ENCODE data around the gene MS4A18. TPM values are rescaled to one million over a fixed set of nuclear protein-coding genes. Genes with fewer than 3 reads are reported as not detected.

Gene MS4A18
- total RNA-seq, 2 donors from 2014 or later, result not detected

DNA sequence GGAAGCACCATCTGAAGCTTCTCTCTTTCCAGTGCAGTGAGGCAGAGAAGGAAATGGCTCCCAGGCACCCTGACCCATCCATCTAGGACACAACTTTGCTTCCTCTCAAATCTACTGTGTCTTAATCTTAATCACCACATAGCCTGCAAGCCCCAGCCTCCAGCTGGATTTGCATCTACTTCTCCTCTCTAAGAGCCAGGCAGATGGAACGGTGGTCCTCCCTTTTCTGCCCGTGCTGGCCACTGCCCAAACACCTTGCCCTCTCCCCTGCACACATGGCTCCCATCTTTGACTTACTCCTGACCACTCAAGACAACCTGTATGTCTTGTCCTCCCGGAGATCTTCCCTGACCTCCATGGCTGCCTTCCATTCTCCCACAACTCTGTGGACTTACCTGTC lies 68.0 kb downstream of the MS4A18 start:
- Histone ChIP-seq H3K9me3 (no peaks in the 10 kb centered on the region), H3K36me3 (replicated peaks in 1 of 2; ENCODE audit: insufficient read depth in 1 of 2, low read depth in 2 of 2) (no peaks in the 10 kb centered on the region), H3K4me3 (no peak overlapping the region), H3K27ac (no peak overlapping the region), H3K27me3 (no peaks in the 10 kb centered on the region), H3K4me1 (no peaks in the 10 kb centered on the region)
- no peak for TF ChIP-seq POLR2A (IDR thresholded peaks at IDR 0.05)
- no peak for TF ChIP-seq CTCF (IDR thresholded peaks at IDR 0.05)
- intact Hi-C loops (cut with DNase I), result no loop called here
- DNase-seq (no peak), ATAC-seq (no peak)
- 64 to 71% methylated on average over 3 of the region's 3 CpGs for WGBS, 2 donors

Other genes starting within 250 kb of the MS4A18 start
- not detected for gene MS4A12, start 231.9 kb upstream of the MS4A18 start, total RNA-seq
- gene MS4A13, start 209.3 kb upstream of the MS4A18 start, total RNA-seq, result not detected
- gene MS4A8, start 25.1 kb upstream of the MS4A18 start, total RNA-seq, result 1 to 10 TPM in 1 of 2 donors, not detected in 1; 6.5 TPM
- not detected for gene MS4A15, start 32.1 kb downstream of the MS4A18 start, total RNA-seq
- gene MS4A10, start 60.6 kb downstream of the MS4A18 start, total RNA-seq, result not detected
- gene CCDC86, start 117.4 kb downstream of the MS4A18 start, total RNA-seq, result 10 to 100 TPM; 14.8 to 26.4 TPM
- 1 to 10 TPM in 1 of 2 donors, under 1 TPM in 1; 0.52 to 1.3 TPM for gene PTGDR2, start 131.2 kb downstream of the MS4A18 start, total RNA-seq
- gene ZP1, start 142.8 kb downstream of the MS4A18 start, total RNA-seq, result not detected
- 10 to 100 TPM; 22.1 to 27.0 TPM for gene PRPF19, start 181.9 kb downstream of the MS4A18 start, total RNA-seq
- 10 to 100 TPM; 59.9 to 62.6 TPM for gene TMEM109, start 189.4 kb downstream of the MS4A18 start, total RNA-seq
- 10 to 100 TPM in 1 of 2 donors, 1 to 10 TPM in 1; 9.3 to 12.2 TPM for gene TMEM132A, start 199.7 kb downstream of the MS4A18 start, total RNA-seq
- 1 to 10 TPM; 2.0 to 6.2 TPM for gene SLC15A3, start 227.5 kb downstream of the MS4A18 start, total RNA-seq
- 1 to 10 TPM; 1.0 to 3.3 TPM for gene CD6, start 247.0 kb downstream of the MS4A18 start, total RNA-seq

All from body of pancreas (tissue), 4 donors.